GM18505 (cell line): Measurements from ENCODE around the gene PACSIN2.
"Not testable (repeated sequence)": the region's sequence is repeated elsewhere in the genome, so short reads cannot be mapped to it uniquely, and the experiment has no call there.

ENCODE experiments used
- ATAC-seq: cut with Tn5 transposase; IDR thresholded peaks from one replicate; pipeline ENCODE4 v1.9.1; 2021; ENCODE audit not compliant: unreplicated experiment
- POLR2A ChIP-seq: IDR thresholded peaks from 4 replicates; pipeline ENCODE4 v1.6.1; 2011; ENCODE audit warnings: borderline replicate concordance; ENCODE audit not compliant: insufficient read depth, insufficient read length; ENCODE audit errors: extremely low read depth

Gene PACSIN2

GRCh38 chr22:42934338-42934737 is 80.6 kb downstream of the PACSIN2 start:
- TF ChIP-seq POLR2A, result no peak
- no peak for ATAC-seq

DNA sequence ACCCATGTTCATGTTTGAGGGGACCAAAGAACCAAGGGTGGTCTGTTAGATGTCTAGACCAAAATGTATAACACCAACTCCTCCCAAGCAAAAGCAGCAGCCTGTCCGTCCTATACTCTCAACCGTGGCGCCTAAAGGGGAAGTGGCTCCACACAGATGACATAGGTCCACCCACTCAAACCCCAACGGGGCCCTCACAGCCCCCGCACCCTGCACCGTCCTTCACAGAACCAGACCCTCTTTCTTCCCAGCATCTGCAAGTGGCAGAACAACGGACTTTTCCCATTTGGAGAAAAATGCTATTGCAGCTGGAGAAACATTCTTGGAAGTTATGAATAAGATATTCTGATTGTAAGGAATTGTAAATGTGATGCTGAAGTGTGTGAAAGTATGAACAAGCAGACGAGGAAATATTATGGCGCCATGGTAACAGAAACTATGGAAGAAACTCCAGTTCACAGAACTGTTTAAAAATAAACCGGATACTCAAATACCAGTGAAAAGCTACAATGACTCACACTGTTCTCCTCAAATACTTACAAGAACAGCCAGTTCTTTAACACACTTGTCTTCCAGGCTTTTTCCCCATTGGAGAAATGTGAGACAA is 81.4 kb downstream of the PACSIN2 start:
- peak; percentile 43 for ATAC-seq
- TF ChIP-seq POLR2A, result peak; percentile 46

DNA sequence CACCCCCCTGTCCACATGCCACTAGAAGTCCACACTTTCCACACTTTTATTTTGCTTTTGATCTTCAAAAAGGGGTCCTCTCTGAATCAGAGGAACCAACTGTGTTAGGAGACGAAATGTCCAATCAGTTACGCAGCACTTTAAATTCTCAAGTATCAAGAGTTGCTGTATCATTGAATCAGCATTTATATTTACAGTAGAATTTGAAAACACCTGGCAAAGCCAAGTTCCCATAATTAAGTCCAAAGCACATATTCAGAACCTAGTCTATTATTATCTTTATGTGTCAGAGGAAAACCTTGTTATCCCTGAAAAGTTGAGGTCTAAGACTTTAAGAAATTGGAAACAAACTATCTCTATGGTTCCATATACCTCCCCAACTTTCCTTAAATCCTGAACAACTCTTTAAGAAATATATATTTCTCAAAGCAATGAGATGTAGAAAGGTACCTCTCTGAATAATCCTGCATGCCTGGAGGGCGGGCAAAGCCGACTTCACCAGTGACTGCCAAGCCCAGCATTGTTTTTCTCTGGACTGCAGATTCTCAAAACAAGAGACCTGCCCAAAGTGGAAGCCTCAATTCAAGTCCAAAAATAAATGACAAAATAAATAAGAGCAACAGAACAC is 82.0 kb downstream of the PACSIN2 start:
- no peak for TF ChIP-seq POLR2A
- no peak for ATAC-seq

GRCh38 chr22:42932197-42932519 is 82.8 kb downstream of the PACSIN2 start:
- TF ChIP-seq POLR2A, result no peak
- ATAC-seq, result no peak

- peak; percentile 39 for TF ChIP-seq POLR2A
- ATAC-seq, result peak; percentile 40
Observed at GRCh38 chr22:42931421-42932196, 83.3 kb downstream of the PACSIN2 start.

GRCh38 chr22:42930810-42931420 is 84.0 kb downstream of the PACSIN2 start:
- ATAC-seq, result no peak

GRCh38 chr22:42929838-42930155 is 85.2 kb downstream of the PACSIN2 start:
- TF ChIP-seq POLR2A, result no peak
- no peak for ATAC-seq

More at GRCh38 chr22:42930810-42931420, 84.0 kb downstream of the PACSIN2 start:
- no peak for TF ChIP-seq POLR2A

- no peak for TF ChIP-seq POLR2A
- ATAC-seq, result no peak
Observed at GRCh38 chr22:42928969-42929837, 85.7 kb downstream of the PACSIN2 start.

DNA sequence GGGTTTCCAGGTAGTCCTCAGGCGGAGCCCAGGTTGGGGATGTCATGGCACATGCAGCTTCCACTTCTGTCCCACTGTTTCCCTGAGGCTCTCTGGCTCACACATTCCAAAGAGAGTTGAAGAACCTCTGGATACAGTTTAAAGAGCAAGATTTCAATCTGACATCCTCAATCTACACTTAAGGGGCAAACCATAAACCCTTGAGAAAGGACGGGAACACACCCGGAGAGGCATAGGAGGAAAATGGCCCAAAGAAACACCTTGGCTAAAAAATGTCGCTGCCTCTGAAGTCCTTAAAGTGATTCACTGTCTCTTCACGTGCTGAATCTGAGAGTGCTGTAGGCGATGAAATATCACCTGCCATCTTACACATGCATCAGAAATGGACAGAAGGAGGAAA is 87.0 kb downstream of the PACSIN2 start:
- no peak for TF ChIP-seq POLR2A
- no peak for ATAC-seq

DNA sequence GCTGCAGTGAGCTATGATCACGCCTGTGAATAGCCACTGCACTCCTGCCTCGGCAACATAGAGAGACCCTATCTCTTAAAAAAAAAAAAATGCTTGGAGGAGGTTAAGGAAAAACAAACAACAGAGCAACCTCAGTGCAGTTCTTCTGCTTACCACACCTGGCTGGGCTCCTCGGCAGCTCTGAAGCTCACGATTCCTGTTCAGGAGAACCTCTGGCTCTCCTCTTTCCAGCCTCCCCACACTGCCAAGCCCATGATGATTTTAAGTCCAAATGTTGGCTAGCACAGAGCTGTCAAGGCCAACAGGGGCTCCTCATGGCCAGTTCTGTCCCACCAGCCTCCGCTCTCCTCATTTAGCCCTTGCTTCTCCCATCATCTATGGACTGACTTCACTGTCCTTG is 88.2 kb downstream of the PACSIN2 start:
- ATAC-seq, result no peak

DNA sequence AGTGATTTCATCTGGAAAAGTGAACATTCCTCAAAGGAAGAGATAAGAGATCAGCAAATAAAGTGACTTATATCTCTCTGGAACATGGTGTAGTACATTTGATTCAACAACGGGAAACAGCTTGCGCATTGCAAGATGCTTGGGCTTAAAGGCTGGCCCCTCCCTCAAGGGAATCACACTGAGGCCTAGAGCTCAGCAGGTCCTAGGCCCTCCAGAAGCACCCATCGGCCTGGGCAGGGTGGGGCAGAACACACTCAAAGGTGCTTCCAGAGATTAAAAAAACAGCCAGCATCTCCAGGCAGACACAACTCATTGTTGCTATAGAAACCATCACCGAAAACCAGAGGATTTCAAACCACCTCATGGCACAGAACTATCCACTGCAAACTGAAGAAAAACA is 88.8 kb downstream of the PACSIN2 start:
- TF ChIP-seq POLR2A, result no peak

More for the DNA sequence above, 88.2 kb downstream of the PACSIN2 start:
- TF ChIP-seq POLR2A, result no peak

DNA sequence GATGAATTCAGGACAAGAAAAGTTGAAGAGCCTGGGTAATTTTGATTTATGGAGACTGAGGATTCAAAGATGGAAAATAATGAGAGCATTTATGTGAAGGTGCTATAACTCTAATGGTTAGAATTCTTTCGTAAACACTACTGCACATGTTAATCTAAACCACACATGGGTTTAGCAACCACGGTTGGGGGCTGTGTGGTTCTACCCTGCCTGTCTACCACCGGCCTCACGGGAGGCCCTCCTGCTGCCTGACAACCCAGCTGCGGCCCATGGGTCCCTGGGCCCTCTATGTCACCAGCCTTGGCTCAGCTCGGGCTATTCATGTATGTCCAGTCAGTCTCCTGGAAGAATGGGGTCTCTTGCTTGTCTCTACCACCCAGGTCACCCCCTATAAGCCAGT is 89.4 kb downstream of the PACSIN2 start:
- ATAC-seq, result no peak
- TF ChIP-seq POLR2A, result no peak

More for the DNA sequence above, 88.8 kb downstream of the PACSIN2 start:
- ATAC-seq, result no peak

DNA sequence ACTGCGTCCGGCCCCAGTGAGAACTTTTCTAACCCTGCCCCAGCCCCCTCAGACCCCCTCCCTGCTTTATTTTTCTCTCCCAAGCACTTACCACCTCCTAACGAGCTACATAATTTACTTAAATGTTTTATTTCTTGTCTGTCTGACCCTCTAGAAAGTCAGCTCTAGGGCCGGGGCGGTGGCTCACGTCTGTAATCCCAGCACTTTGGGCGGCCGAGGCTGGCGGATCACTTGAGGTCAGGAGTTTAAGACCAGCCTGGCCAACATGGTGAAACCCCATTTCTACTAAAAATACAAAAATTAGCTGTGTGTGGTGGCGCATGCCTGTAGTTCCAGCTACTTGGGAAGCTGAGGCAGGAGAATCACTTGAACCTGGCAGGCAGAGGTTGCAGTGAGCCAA is 89.9 kb downstream of the PACSIN2 start:
- not testable (repeated sequence) for ATAC-seq
